Measurements from ENCODE around the gene GRIP1.

The GRIP1 gene

GRCh38 chr12:66548338-66549049 lies 130.4 kb downstream of the GRIP1 start:
- H3K27ac ChIP-seq, result no peak overlapping the region
- TF ChIP-seq, protein P1, sequence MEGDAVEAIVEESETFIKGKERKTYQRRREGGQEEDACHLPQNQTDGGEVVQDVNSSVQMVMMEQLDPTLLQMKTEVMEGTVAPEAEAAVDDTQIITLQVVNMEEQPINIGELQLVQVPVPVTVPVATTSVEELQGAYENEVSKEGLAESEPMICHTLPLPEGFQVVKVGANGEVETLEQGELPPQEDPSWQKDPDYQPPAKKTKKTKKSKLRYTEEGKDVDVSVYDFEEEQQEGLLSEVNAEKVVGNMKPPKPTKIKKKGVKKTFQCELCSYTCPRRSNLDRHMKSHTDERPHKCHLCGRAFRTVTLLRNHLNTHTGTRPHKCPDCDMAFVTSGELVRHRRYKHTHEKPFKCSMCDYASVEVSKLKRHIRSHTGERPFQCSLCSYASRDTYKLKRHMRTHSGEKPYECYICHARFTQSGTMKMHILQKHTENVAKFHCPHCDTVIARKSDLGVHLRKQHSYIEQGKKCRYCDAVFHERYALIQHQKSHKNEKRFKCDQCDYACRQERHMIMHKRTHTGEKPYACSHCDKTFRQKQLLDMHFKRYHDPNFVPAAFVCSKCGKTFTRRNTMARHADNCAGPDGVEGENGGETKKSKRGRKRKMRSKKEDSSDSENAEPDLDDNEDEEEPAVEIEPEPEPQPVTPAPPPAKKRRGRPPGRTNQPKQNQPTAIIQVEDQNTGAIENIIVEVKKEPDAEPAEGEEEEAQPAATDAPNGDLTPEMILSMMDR (IDR thresholded peaks at IDR 0.05), result no peak
- no peak overlapping the region for H3K9ac ChIP-seq
- no peak overlapping the region for H2AFZ ChIP-seq
- no peak overlapping the region for H3K4me2 ChIP-seq (ENCODE audit: low read length)
- no peaks in the 10 kb centered on the region for H3K36me3 ChIP-seq (ENCODE audit: control insufficient read depth, insufficient read depth, low read length)
- H3K9me3 ChIP-seq (ENCODE audit: control insufficient read depth, low read length), result no peaks in the 10 kb centered on the region
- no peaks in the 10 kb centered on the region for H3K27me3 ChIP-seq (ENCODE audit: control insufficient read depth, insufficient read depth, low read length)
- no peaks in the 10 kb centered on the region for H3K79me2 ChIP-seq
- H3K4me3 ChIP-seq (ENCODE audit: low read depth, low read length), result no peak overlapping the region
- peaks cover 9% of the 10 kb centered on the region for H3K4me1 ChIP-seq

- Histone ChIP-seq H3K36me3 (ENCODE audit: control insufficient read depth, insufficient read depth, low read length) (no peaks in the 10 kb centered on the region), H3K4me2 (ENCODE audit: low read length) (no peak overlapping the region), H3K4me1 (peaks cover 2% of the 10 kb centered on the region), H3K9ac (no peak overlapping the region), H3K27me3 (ENCODE audit: control insufficient read depth, insufficient read depth, low read length) (no peaks in the 10 kb centered on the region), H3K27ac (no peak overlapping the region), H3K9me3 (ENCODE audit: control insufficient read depth, low read length) (no peaks in the 10 kb centered on the region), H3K4me3 (ENCODE audit: low read depth, low read length) (no peak overlapping the region), H2AFZ (no peak overlapping the region), H3K79me2 (no peaks in the 10 kb centered on the region)
- TF ChIP-seq, protein P1 (IDR thresholded peaks at IDR 0.05), result no peak
Observed at GRCh38 chr12:66541426-66541825, 137.4 kb downstream of the GRIP1 start.

DNA sequence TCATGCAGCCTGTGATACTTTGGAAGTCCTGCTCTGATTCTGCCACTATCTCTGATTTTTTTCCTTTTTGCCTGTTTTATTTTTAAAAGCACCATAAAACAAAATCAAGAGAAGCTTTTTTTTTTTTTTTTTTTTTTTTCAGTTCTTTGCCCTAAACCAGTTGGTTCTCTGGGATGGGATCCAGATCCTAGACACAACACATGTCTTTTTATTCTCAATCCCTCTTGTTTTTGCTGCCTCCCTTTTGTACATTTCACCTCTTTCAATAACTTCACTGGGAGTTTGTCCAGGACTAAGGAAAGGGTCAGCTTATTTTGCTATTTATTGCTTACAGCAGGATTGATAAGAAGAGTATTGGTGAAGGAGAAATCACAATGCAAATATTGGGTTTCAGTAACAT lies 139.4 kb downstream of the GRIP1 start:
- Histone ChIP-seq H3K9ac (no peak overlapping the region), H3K9me3 (ENCODE audit: control insufficient read depth, low read length) (no peaks in the 10 kb centered on the region), H3K4me1 (peaks cover 2% of the 10 kb centered on the region), H3K36me3 (ENCODE audit: control insufficient read depth, insufficient read depth, low read length) (no peaks in the 10 kb centered on the region), H3K79me2 (no peaks in the 10 kb centered on the region), H3K4me3 (ENCODE audit: low read depth, low read length) (no peak overlapping the region), H2AFZ (no peak overlapping the region), H3K4me2 (ENCODE audit: low read length) (no peak overlapping the region), H3K27me3 (ENCODE audit: control insufficient read depth, insufficient read depth, low read length) (no peaks in the 10 kb centered on the region), H3K27ac (no peak overlapping the region)
- TF ChIP-seq, protein P1 (IDR thresholded peaks at IDR 0.05), result no peak

GRCh38 chr12:66538970-66539369 lies 139.9 kb downstream of the GRIP1 start:
- no peaks in the 10 kb centered on the region for H3K36me3 ChIP-seq (ENCODE audit: control insufficient read depth, insufficient read depth, low read length)
- peaks cover 2% of the 10 kb centered on the region for H3K4me1 ChIP-seq
- H2AFZ ChIP-seq, result no peak overlapping the region
- TF ChIP-seq, protein P1 (IDR thresholded peaks at IDR 0.05), result no peak
- H3K4me2 ChIP-seq (ENCODE audit: low read length), result no peak overlapping the region
- no peak overlapping the region for H3K9ac ChIP-seq
- H3K27me3 ChIP-seq (ENCODE audit: control insufficient read depth, insufficient read depth, low read length), result no peaks in the 10 kb centered on the region
- no peak overlapping the region for H3K27ac ChIP-seq
- no peak overlapping the region for H3K4me3 ChIP-seq (ENCODE audit: low read depth, low read length)
- H3K9me3 ChIP-seq (ENCODE audit: control insufficient read depth, low read length), result no peaks in the 10 kb centered on the region
- H3K79me2 ChIP-seq, result no peaks in the 10 kb centered on the region

DNA sequence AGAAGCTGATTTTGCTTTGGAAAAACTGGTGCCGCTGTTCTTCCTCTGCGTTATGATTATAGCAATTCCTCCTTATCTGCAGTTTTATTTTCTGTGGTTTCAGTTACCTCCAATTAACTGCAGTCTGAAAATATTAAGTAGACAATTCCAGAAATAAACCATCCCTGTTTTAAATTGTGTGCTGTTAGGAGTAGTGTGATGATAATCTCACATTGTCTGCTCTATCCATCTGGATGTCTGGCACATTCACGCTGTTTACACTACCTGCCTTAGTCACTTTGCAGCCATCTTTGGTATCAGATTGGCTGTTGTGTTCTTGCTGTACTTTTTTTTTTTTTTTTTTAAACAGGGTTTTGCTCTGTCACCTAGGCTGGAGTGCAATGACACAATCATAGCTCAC lies 141.0 kb downstream of the GRIP1 start:
- Histone ChIP-seq H3K4me3 (ENCODE audit: low read depth, low read length) (no peak overlapping the region), H3K9me3 (ENCODE audit: control insufficient read depth, low read length) (no peaks in the 10 kb centered on the region)
- TF ChIP-seq, protein P1 (IDR thresholded peaks at IDR 0.05), result no peak

More for the DNA sequence above, 141.0 kb downstream of the GRIP1 start:
- Histone ChIP-seq H3K36me3 (ENCODE audit: control insufficient read depth, insufficient read depth, low read length) (no peaks in the 10 kb centered on the region), H3K4me2 (ENCODE audit: low read length) (no peak overlapping the region), H2AFZ (no peak overlapping the region), H3K27me3 (ENCODE audit: control insufficient read depth, insufficient read depth, low read length) (no peaks in the 10 kb centered on the region), H3K27ac (no peak overlapping the region), H3K79me2 (no peaks in the 10 kb centered on the region), H3K4me1 (peaks cover 2% of the 10 kb centered on the region), H3K9ac (no peak overlapping the region)

All from parathyroid adenoma (tissue), 2 donors.